ENCODE results near the gene JMJD8. TPM values are rescaled to one million over a fixed set of nuclear protein-coding genes. Genes with fewer than 3 reads are reported as not detected.

JMJD8 gene
- total RNA-seq, 1 donor from 2014 or later, result 61.1 TPM

GRCh38 chr16:675884-676564 lies 8.1 kb downstream of the JMJD8 start:
- peaks cover 5% of the 10 kb centered on the region for H3K27me3 Mint-ChIP-seq
- intact Hi-C loops (cut with micrococcal nuclease), result no loop called here
- H3K9me3 Mint-ChIP-seq, result no peaks in the 10 kb centered on the region
- peaks cover 6% of the 10 kb centered on the region for H3K4me1 Mint-ChIP-seq
- no peak overlapping the region for H3K4me3 Mint-ChIP-seq
- DNase-seq, result no peak
- no peak overlapping the region for H3K27ac Mint-ChIP-seq
- H3K36me3 Mint-ChIP-seq (ENCODE audit: low read depth), result peaks cover 13% of the 10 kb centered on the region

GRCh38 chr16:674968-675883 lies 8.9 kb downstream of the JMJD8 start, which contains the start of gene RHBDL1:
Gene RHBDL1, plus strand, starts transcription at chr16:675671. Its CDS starts 120 bp downstream, at chr16:675791.
- H3K36me3 Mint-ChIP-seq (ENCODE audit: low read depth), result peaks cover 14% of the 10 kb centered on the region
- H3K9me3 Mint-ChIP-seq, result no peaks in the 10 kb centered on the region
- no peak within 1 kb of the TSS for H3K27ac Mint-ChIP-seq
- DNase-seq, result no peak
- H3K27me3 Mint-ChIP-seq, result peaks cover 5% of the 10 kb centered on the region
- intact Hi-C loops (cut with micrococcal nuclease), result no loop called here
- peak within 1 kb of the TSS; percentile 39 for H3K4me3 Mint-ChIP-seq
- H3K4me1 Mint-ChIP-seq, result peaks cover 5% of the 10 kb centered on the region

- H3K4me3 Mint-ChIP-seq, result no peak overlapping the region
- intact Hi-C loops (cut with micrococcal nuclease), result no loop called here
- H3K9me3 Mint-ChIP-seq, result no peaks in the 10 kb centered on the region
- no peak for DNase-seq
- H3K27me3 Mint-ChIP-seq, result peaks cover 5% of the 10 kb centered on the region
- H3K27ac Mint-ChIP-seq, result no peak overlapping the region
- peaks cover 5% of the 10 kb centered on the region for H3K4me1 Mint-ChIP-seq
- H3K36me3 Mint-ChIP-seq (ENCODE audit: low read depth), result peaks cover 17% of the 10 kb centered on the region
Measured at GRCh38 chr16:674214-674881, 9.8 kb downstream of the JMJD8 start.

GRCh38 chr16:673399-673991 lies 10.6 kb downstream of the JMJD8 start:
- DNase-seq, result no peak
- Mint-ChIP-seq H3K9me3 (no peaks in the 10 kb centered on the region), H3K4me1 (peaks cover 3% of the 10 kb centered on the region), H3K4me3 (no peak overlapping the region), H3K27ac (no peak overlapping the region), H3K27me3 (peaks cover 5% of the 10 kb centered on the region), H3K36me3 (ENCODE audit: low read depth) (peaks cover 19% of the 10 kb centered on the region)
- intact Hi-C loops (cut with micrococcal nuclease), result no loop called here

GRCh38 chr16:672851-673250 lies 11.3 kb downstream of the JMJD8 start:
- intact Hi-C loops (cut with micrococcal nuclease), result no loop called here
- Mint-ChIP-seq H3K27ac (no peak overlapping the region), H3K4me3 (no peak overlapping the region), H3K4me1 (peaks cover 3% of the 10 kb centered on the region), H3K27me3 (peaks cover 5% of the 10 kb centered on the region), H3K9me3 (no peaks in the 10 kb centered on the region), H3K36me3 (ENCODE audit: low read depth) (peaks cover 21% of the 10 kb centered on the region)
- no peak for DNase-seq

GRCh38 chr16:672371-672770 lies 11.8 kb downstream of the JMJD8 start:
- H3K4me3 Mint-ChIP-seq, result no peak overlapping the region
- peaks cover 5% of the 10 kb centered on the region for H3K27me3 Mint-ChIP-seq
- peaks cover 5% of the 10 kb centered on the region for H3K4me1 Mint-ChIP-seq
- no peak overlapping the region for H3K27ac Mint-ChIP-seq
- DNase-seq, result no peak
- intact Hi-C loops (cut with micrococcal nuclease), result no loop called here
- H3K9me3 Mint-ChIP-seq, result no peaks in the 10 kb centered on the region
- peaks cover 24% of the 10 kb centered on the region for H3K36me3 Mint-ChIP-seq (ENCODE audit: low read depth)

- Mint-ChIP-seq H3K36me3 (ENCODE audit: low read depth) (peaks cover 24% of the 10 kb centered on the region), H3K27me3 (peaks cover 5% of the 10 kb centered on the region), H3K9me3 (no peaks in the 10 kb centered on the region), H3K4me3 (no peak overlapping the region), H3K27ac (no peak overlapping the region), H3K4me1 (peaks cover 5% of the 10 kb centered on the region)
- intact Hi-C loops (cut with micrococcal nuclease), result no loop called here
- DNase-seq, result no peak
Measured at GRCh38 chr16:671353-672131, 12.6 kb downstream of the JMJD8 start.

GRCh38 chr16:670485-671352 lies 13.4 kb downstream of the JMJD8 start:
- DNase-seq, result no peak
- H3K27ac Mint-ChIP-seq, result no peak overlapping the region
- H3K27me3 Mint-ChIP-seq, result peaks cover 5% of the 10 kb centered on the region
- peak overlapping the region; percentile 84 for H3K4me3 Mint-ChIP-seq
- peaks cover 24% of the 10 kb centered on the region for H3K36me3 Mint-ChIP-seq (ENCODE audit: low read depth)
- intact Hi-C loops (cut with micrococcal nuclease), result no loop called here
- peaks cover 5% of the 10 kb centered on the region for H3K4me1 Mint-ChIP-seq
- H3K9me3 Mint-ChIP-seq, result no peaks in the 10 kb centered on the region

- Mint-ChIP-seq H3K27ac (no peak overlapping the region), H3K4me1 (peaks cover 4% of the 10 kb centered on the region), H3K36me3 (ENCODE audit: low read depth) (peaks cover 22% of the 10 kb centered on the region), H3K9me3 (no peaks in the 10 kb centered on the region), H3K4me3 (peak overlapping the region; percentile 84), H3K27me3 (no peaks in the 10 kb centered on the region)
- DNase-seq, result no peak
- intact Hi-C loops (cut with micrococcal nuclease), result loop anchor here (10.0 kb wide), 1 partner anchor 105 kb away; the partner anchor contains the start of genes NHLRC4, PIGQ and PRR35
Measured at GRCh38 chr16:669666-670065, 14.5 kb downstream of the JMJD8 start.

GRCh38 chr16:668519-669171 lies 15.5 kb downstream of the JMJD8 start:
- peak overlapping the region; percentile 84 for H3K4me3 Mint-ChIP-seq

GRCh38 chr16:667780-668518 lies 16.2 kb downstream of the JMJD8 start, which contains the start of gene RHOT2:
Gene RHOT2, plus strand, starts transcription at chr16:668132. Its CDS starts 68 bp downstream, at chr16:668200.
- peak within 1 kb of the TSS; percentile 92 for H3K27ac Mint-ChIP-seq
- H3K9me3 Mint-ChIP-seq, result no peaks in the 10 kb centered on the region
- H3K4me1 Mint-ChIP-seq, result peaks cover 4% of the 10 kb centered on the region
- peak; percentile 99 for DNase-seq
- peaks cover 17% of the 10 kb centered on the region for H3K36me3 Mint-ChIP-seq (ENCODE audit: low read depth)
- H3K4me3 Mint-ChIP-seq, result peak within 1 kb of the TSS; percentile 84
- no peaks in the 10 kb centered on the region for H3K27me3 Mint-ChIP-seq
- intact Hi-C loops (cut with micrococcal nuclease), result loop anchor here (1.0 to 10.0 kb wide), 2 partner anchors 11 to 103 kb away; partner anchors contain the start of genes NHLRC4, PIGQ and PRR35

More at GRCh38 chr16:668519-669171, 15.5 kb downstream of the JMJD8 start:
- intact Hi-C loops (cut with micrococcal nuclease), result loop anchor here (1.0 to 10.0 kb wide), 2 partner anchors 11 to 104 kb away; partner anchors contain the start of genes NHLRC4, PIGQ and PRR35
- Mint-ChIP-seq H3K27ac (peak overlapping the region; percentile 76), H3K9me3 (no peaks in the 10 kb centered on the region), H3K4me1 (peaks cover 4% of the 10 kb centered on the region), H3K27me3 (no peaks in the 10 kb centered on the region), H3K36me3 (ENCODE audit: low read depth) (peaks cover 20% of the 10 kb centered on the region)
- peak; percentile 72 for DNase-seq

Data from activated CD4-positive, alpha-beta T cell treated with anti-CD3 and anti-CD28 coated beads, Interleukin-2, amount 10 ng/mL, durations not matched to agents 24 days and 14 days (primary cell).